Lower leg skin (tissue), 4 donors: ENCODE data around the gene HNRNPAB. TPM values are rescaled to one million over a fixed set of nuclear protein-coding genes. Genes with fewer than 3 reads are reported as not detected.
"Not testable (repeated sequence)": the region's sequence is repeated elsewhere in the genome, so short reads cannot be mapped to it uniquely, and the experiment has no call there.

Source experiments
- DNase-seq, 2 donors: peaks; one replicate each; pipeline ENCODE4 v3.0.0-alpha.2; 2019; ENCODE audit warnings: low spot score in 2 of 2
- H3K4me3 ChIP-seq: fragments of 200-600 bp; sonication (generic); 2 replicates; pipeline ENCODE4 v1.5.1; 2017; ENCODE audit warnings: mild to moderate bottlenecking, low read depth; ENCODE audit not compliant: poor library complexity, severe bottlenecking
- CTCF ChIP-seq, 3 donors: fragments of 450-650 bp; IDR thresholded peaks; one replicate each; pipeline ENCODE4 v1.5.1; 2016; ENCODE audit warnings: antibody characterized with exemption in 3 of 3, mild to moderate bottlenecking in 3 of 3, moderate library complexity in 2 of 3
- POLR2A ChIP-seq, 2 donors: fragments of 450-650 bp; IDR thresholded peaks; one replicate each; pipeline ENCODE4 v1.6.1; 2016 to 2017; ENCODE audit warnings: antibody characterized with exemption in 2 of 2, mild to moderate bottlenecking in 1 of 2, moderate library complexity in 1 of 2
- WGBS, 2 donors: methylation state at CpG; one replicate each; pipeline ENCODE4 v1.1.5; 2018; 5-methylcytosine and 5-hydroxymethylcytosine counted together
- intact Hi-C: fragments of 100-400 bp; cut with DNase I; formaldehyde crosslinking; loops from one replicate; pipeline ENCODE4 v1.15.0; 2023; ENCODE audit warnings: low total_unique reads
- total RNA-seq, 4 donors: library from RNA; depleted of rRNA; stranded (reverse); fragments of >200 nt; gene quantifications; one replicate each; pipeline ENCODE4 v1.1.0, GENCODE V29; 2016

The HNRNPAB gene
- total RNA-seq, 4 donors from 2014 or later = 76.4 to 124 (median 102) TPM

GRCh38 chr5:178192787-178193186 lies 11.5 kb upstream of the HNRNPAB start:
- TF ChIP-seq CTCF (IDR thresholded peaks at IDR 0.05) (no peak), POLR2A (IDR thresholded peaks at IDR 0.05) (no peak)
- intact Hi-C loops = no loop called here
- H3K4me3 ChIP-seq = no peak overlapping the region
- WGBS, 2 donors = 89 to 92% methylated on average over 7 of the region's 7 CpGs
- DNase-seq = no peak

- TF ChIP-seq CTCF (IDR thresholded peaks at IDR 0.05) (no peak), POLR2A (IDR thresholded peaks at IDR 0.05) (no peak)
- no peak for DNase-seq
- intact Hi-C loops = no loop called here
- WGBS, 2 donors = 64 to 66% methylated on average over 8 of the region's 8 CpGs
- H3K4me3 ChIP-seq = no peak overlapping the region
Measured at GRCh38 chr5:178193251-178193809, 11.0 kb upstream of the HNRNPAB start.

- no peak for TF ChIP-seq CTCF (IDR thresholded peaks at IDR 0.05)
- no peak for TF ChIP-seq POLR2A (IDR thresholded peaks at IDR 0.05)
- intact Hi-C loops = no loop called here
- H3K4me3 ChIP-seq = no peak overlapping the region
- no peak for DNase-seq
- 23 to 24% methylated on average over 7 of the region's 7 CpGs for WGBS, 2 donors
Measured at GRCh38 chr5:178194026-178194425, 10.3 kb upstream of the HNRNPAB start.

GRCh38 chr5:178196281-178196812 lies 8.0 kb upstream of the HNRNPAB start:
- no peak overlapping the region for H3K4me3 ChIP-seq
- TF ChIP-seq CTCF (IDR thresholded peaks at IDR 0.05) (no peak), POLR2A (IDR thresholded peaks at IDR 0.05) (no peak)
- intact Hi-C loops = no loop called here
- peak in 1 of 2 donors; percentile 66 for DNase-seq
- WGBS, 2 donors = 69 to 75% methylated on average over 7 of the region's 7 CpGs

GRCh38 chr5:178196986-178197385 lies 7.3 kb upstream of the HNRNPAB start:
- DNase-seq = peak in 1 of 2 donors; percentile 58
- 81 to 84% methylated on average over 8 of the region's 8 CpGs for WGBS, 2 donors
- H3K4me3 ChIP-seq = no peak overlapping the region
- TF ChIP-seq POLR2A (IDR thresholded peaks at IDR 0.05) = no peak
- TF ChIP-seq CTCF (IDR thresholded peaks at IDR 0.05) = no peak
- intact Hi-C loops = no loop called here

GRCh38 chr5:178198151-178198550 lies 6.2 kb upstream of the HNRNPAB start:
- intact Hi-C loops, H3K4me3 ChIP-seq: not testable (repeated sequence)
- peak in 1 of 2 donors; percentile 63 for DNase-seq
- 87% methylated on average over 10 to 11 of the region's 11 CpGs for WGBS, 2 donors
